Suprapubic skin (tissue), 4 donors: Measurements from ENCODE around the gene ERCC2.

Experiments
- POLR2A ChIP-seq, 2 donors: fragments of 450-650 bp; IDR thresholded peaks; one replicate each; pipeline ENCODE4 v1.6.1; 2017; ENCODE audit warnings: antibody characterized with exemption in 2 of 2, mild to moderate bottlenecking in 2 of 2, moderate library complexity in 2 of 2
- POLR2AphosphoS5 ChIP-seq, 3 donors: sonication (generic); formaldehyde crosslinking; IDR thresholded peaks; one replicate each; pipeline ENCODE4 v1.6.1; 2017; ENCODE audit warnings: antibody characterized with exemption in 3 of 3
- TF ChIP-seq, protein P1 (sequence below), 2 donors: fragments of 200-600 bp in 1 of 2; fragments of 450-650 bp in 1 of 2; sonication (generic) in 1 of 2; IDR thresholded peaks; one replicate each; pipeline ENCODE4 v1.5.1; 2016 to 2019; ENCODE audit warnings: antibody characterized with exemption in 2 of 2, mild to moderate bottlenecking in 1 of 2, moderate library complexity in 1 of 2

DNA sequence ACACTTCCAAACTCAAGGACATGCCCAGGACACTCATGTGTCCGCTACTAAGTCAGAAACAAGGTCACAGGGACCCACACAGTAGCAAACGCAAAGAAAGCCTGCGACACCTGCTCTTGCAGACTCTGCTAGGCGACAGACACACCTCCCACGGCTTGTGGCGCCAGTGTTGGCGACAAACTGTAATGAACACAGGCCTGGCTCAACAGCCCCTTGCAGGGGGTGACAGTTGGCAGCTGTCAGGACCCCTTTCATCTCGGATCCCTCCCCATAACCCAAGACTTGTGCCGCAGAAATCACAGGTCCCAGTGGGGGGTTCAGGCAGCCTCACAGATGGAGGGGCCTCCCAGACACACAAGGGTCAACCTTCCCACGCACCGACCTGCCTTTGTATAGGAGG, 48.1 kb downstream of the ERCC2 start:
- TF ChIP-seq, protein P1, sequence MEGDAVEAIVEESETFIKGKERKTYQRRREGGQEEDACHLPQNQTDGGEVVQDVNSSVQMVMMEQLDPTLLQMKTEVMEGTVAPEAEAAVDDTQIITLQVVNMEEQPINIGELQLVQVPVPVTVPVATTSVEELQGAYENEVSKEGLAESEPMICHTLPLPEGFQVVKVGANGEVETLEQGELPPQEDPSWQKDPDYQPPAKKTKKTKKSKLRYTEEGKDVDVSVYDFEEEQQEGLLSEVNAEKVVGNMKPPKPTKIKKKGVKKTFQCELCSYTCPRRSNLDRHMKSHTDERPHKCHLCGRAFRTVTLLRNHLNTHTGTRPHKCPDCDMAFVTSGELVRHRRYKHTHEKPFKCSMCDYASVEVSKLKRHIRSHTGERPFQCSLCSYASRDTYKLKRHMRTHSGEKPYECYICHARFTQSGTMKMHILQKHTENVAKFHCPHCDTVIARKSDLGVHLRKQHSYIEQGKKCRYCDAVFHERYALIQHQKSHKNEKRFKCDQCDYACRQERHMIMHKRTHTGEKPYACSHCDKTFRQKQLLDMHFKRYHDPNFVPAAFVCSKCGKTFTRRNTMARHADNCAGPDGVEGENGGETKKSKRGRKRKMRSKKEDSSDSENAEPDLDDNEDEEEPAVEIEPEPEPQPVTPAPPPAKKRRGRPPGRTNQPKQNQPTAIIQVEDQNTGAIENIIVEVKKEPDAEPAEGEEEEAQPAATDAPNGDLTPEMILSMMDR (IDR thresholded peaks at IDR 0.05) = no peak
- TF ChIP-seq POLR2AphosphoS5 (IDR thresholded peaks at IDR 0.05) (no peak), POLR2A (IDR thresholded peaks at IDR 0.05) (no peak)
